Heart right ventricle (tissue), 16 donors: ENCODE results near the gene PIKFYVE. TPM values are rescaled to one million over a fixed set of nuclear protein-coding genes. Genes with fewer than 3 reads are reported as not detected.

Experiments
- ATAC-seq, 8 donors: fragments of 200-7000 bp; cut with Tn5 transposase; one replicate each; pipeline ENCODE4 v1.9.1; 2020; ENCODE audit warnings: mild to moderate bottlenecking in 8 of 8, moderate library complexity in 8 of 8, moderate number of reproducible peaks in 1 of 8
- DNase-seq, 2 donors: peaks; one replicate each; pipeline ENCODE4 v3.0.0-alpha.2; 2020
- H3K27ac ChIP-seq, 10 donors: fragments of 200-600 bp; sonication (generic) in 2 of 10; one replicate each; pipeline versions ENCODE4 v1.5.0 to v1.8.0; 2020 to 2022; ENCODE audit warnings: mild to moderate bottlenecking in 3 of 10
- H3K27me3 ChIP-seq, 7 donors: fragments of 200-600 bp; one replicate each; pipeline ENCODE4 v1.8.0; 2021 to 2022; ENCODE audit warnings: mild to moderate bottlenecking in 2 of 7
- H3K36me3 ChIP-seq, 9 donors: fragments of 200-600 bp; sonication (generic) in 1 of 9; one replicate each; pipeline versions ENCODE4 v1.5.0 to v1.8.0; 2020 to 2022; ENCODE audit warnings: mild to moderate bottlenecking in 2 of 9
- H3K4me1 ChIP-seq, 9 donors: fragments of 200-600 bp; sonication (generic) in 1 of 9; one replicate each; pipeline versions ENCODE4 v1.5.0 to v1.8.0; 2020 to 2022; ENCODE audit warnings: mild to moderate bottlenecking in 4 of 9
- H3K4me3 ChIP-seq, 10 donors: fragments of 200-600 bp; sonication (generic) in 2 of 10; one replicate each; pipeline versions ENCODE4 v1.5.0 to v1.8.0; 2020 to 2022; ENCODE audit warnings: mild to moderate bottlenecking in 7 of 10, moderate library complexity in 2 of 10
- H3K9me3 ChIP-seq, 11 donors: fragments of 200-600 bp in 10 of 11; sonication (generic) in 2 of 11; one replicate each; pipeline versions ENCODE4 v1.5.0 to v1.8.0; 2013 to 2022; ENCODE audit warnings: mild to moderate bottlenecking in 2 of 11, control low read depth in 1 of 11, moderate library complexity in 1 of 11
- WGBS, 2 donors: extraction: QIAGEN DNeasy Blood & Tissue Kit; methylation state at CpG; one replicate each; pipeline ENCODE4 v1.1.7; 2013; ENCODE audit warnings: inconsistent platforms in 1 of 2; 5-methylcytosine and 5-hydroxymethylcytosine counted together
- intact Hi-C, 10 donors: fragments of 100-400 bp; cut with DNase I; formaldehyde crosslinking; loops; one replicate each; pipeline versions ENCODE4 v1.11.1 to v1.14.2; 2022
- polyA plus RNA-seq, 2 donors: library from polyadenylated mRNA; stranded (reverse); fragments of 200-250 nt; gene quantifications; one replicate each; pipeline ENCODE4 v1.2.3, GENCODE V29; 2013
- total RNA-seq, 10 donors: library from RNA; stranded (reverse); fragmentation: NEBNext Ultra II Directional in 3 of 10; extraction: Animal tissue kit (Norgen Biotek cat#: 25700) in 3 of 10; gene quantifications; one replicate each; pipeline versions ENCODE4 v1.2.1 to v1.2.4, GENCODE V29; 2021 to 2023
- TF ChIP-seq, protein P1 (sequence below), 9 donors: fragments of 200-600 bp; sonication (generic) in 2 of 9; IDR thresholded peaks; one replicate each; pipeline versions ENCODE4 v1.5.0 to v1.8.0; 2021 to 2022; ENCODE audit warnings: antibody characterized with exemption in 9 of 9, mild to moderate bottlenecking in 5 of 9, moderate library complexity in 1 of 9
- donor health status: Arrhythmogenic right ventricular cardiomyopathy.
- donor health status: ischemic (EF 13 %, LVEDD 7.1; RV severe dilation, severe dysfunction).
- donor health status: healthy with polysubstance abuse.
- donor health status: DM: no; HTN: yes; CAD: no.
- donor health status: DM: no; HTN: no; CAD: no.
- donor health status: ischemic (EF 25% LVEDD 6.9; RV normal size, moderate dysfunction).
- donor health status: ischemic (EF 25% LVEDD 5.7; RV mildly dilated, moderate dysfunction).
- donor health status: healthy.
- donor health status: DM: yes; HTN: yes; CAD: no.
- donor health status: Ischemic cardiomyopathy.
- donor health status: ischemic (EF 35%, LVEDD 5.7; RV mildly dilated, moderate dysfunction).
- donor health status: nonischemic (EF 11% LVEDD 7.7; RV severe dilation, severe dysfunction).
- donor health status: DM: yes; HTN: yes; CAD: no.
- donor health status: PGD.
- donor health status: ischemic (EF 29% LVEDD 5.4; RV normal size, mild dysfunction).
- donor health status: nonischemic (EF 23%, LVEDD 6.1; RV moderate dilation, normal function).

The PIKFYVE gene
- total and polyA plus RNA-seq, 12 donors, result 2.6 to 24.8 (median 17.7) TPM

DNA sequence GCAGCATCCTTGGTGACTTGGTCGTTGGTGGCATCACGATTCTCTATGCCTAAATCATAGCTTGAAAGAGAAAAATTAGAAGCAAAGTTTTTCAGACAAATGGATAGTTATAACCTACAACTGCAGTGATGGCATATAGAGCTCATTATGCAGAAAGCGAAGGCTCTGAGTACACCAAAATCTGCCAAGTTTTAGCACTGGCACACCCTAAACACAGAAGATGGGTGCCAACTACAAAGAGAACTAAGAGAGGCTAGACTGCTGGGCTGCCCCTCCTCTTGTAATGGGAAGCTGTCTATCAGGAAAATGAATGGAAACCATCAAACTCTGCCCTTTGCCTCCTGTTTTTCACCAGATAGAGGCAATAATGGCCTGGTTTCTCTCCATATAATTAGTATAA is 17.5 kb upstream of the PIKFYVE start:
- Histone ChIP-seq H3K27me3 (no peaks in the 10 kb centered on the region), H3K4me1 (peaks cover 0 to 61% (median 19%) of the 10 kb centered on the region in 9 donors), H3K36me3 (peaks cover 0 to 95% (median 48%) of the 10 kb centered on the region in 9 donors), H3K4me3 (no peak overlapping the region), H3K27ac (no peak overlapping the region), H3K9me3 (no peaks in the 10 kb centered on the region)
- ATAC-seq (no peak), DNase-seq (no peak)
- WGBS, 2 donors, result 94 to 96% methylated on average over 3 of the region's 3 CpGs
- TF ChIP-seq, protein P1, sequence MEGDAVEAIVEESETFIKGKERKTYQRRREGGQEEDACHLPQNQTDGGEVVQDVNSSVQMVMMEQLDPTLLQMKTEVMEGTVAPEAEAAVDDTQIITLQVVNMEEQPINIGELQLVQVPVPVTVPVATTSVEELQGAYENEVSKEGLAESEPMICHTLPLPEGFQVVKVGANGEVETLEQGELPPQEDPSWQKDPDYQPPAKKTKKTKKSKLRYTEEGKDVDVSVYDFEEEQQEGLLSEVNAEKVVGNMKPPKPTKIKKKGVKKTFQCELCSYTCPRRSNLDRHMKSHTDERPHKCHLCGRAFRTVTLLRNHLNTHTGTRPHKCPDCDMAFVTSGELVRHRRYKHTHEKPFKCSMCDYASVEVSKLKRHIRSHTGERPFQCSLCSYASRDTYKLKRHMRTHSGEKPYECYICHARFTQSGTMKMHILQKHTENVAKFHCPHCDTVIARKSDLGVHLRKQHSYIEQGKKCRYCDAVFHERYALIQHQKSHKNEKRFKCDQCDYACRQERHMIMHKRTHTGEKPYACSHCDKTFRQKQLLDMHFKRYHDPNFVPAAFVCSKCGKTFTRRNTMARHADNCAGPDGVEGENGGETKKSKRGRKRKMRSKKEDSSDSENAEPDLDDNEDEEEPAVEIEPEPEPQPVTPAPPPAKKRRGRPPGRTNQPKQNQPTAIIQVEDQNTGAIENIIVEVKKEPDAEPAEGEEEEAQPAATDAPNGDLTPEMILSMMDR (IDR thresholded peaks at IDR 0.05), result no peak
- intact Hi-C loops, result no loop called here

DNA sequence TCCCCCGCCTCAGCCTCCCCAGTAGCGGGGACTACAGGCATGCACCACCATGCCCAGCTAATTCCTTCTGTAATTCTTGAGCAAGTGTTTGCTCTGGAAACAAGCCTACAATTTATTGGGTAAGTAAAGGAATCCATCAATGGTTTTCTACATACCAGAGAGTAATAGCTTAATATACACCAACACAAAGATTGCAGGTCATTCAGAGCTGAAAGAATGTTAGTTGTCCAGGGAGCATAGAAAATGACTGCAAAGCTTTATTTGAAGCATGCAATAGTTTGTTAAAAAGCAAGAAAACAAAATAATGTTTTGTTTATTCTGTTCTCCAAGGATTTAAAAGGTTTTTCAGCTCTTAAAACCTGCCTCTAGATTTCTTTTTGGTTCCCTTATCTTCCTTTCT is 16.8 kb upstream of the PIKFYVE start:
- ATAC-seq (no peak), DNase-seq (no peak)
- peaks cover 0 to 88% (median 46%) of the 10 kb centered on the region in 9 donors for H3K36me3 ChIP-seq
- TF ChIP-seq, protein P1 (IDR thresholded peaks at IDR 0.05), result no peak
- no peaks in the 10 kb centered on the region for H3K9me3 ChIP-seq
- H3K27ac ChIP-seq, result no peak overlapping the region
- intact Hi-C loops, result no loop called here
- H3K4me3 ChIP-seq, result no peak overlapping the region
- 97 to 98% methylated on average over 2 of the region's 2 CpGs for WGBS, 2 donors
- peaks cover 0 to 65% (median 22%) of the 10 kb centered on the region in 9 donors for H3K4me1 ChIP-seq
- no peaks in the 10 kb centered on the region for H3K27me3 ChIP-seq

DNA sequence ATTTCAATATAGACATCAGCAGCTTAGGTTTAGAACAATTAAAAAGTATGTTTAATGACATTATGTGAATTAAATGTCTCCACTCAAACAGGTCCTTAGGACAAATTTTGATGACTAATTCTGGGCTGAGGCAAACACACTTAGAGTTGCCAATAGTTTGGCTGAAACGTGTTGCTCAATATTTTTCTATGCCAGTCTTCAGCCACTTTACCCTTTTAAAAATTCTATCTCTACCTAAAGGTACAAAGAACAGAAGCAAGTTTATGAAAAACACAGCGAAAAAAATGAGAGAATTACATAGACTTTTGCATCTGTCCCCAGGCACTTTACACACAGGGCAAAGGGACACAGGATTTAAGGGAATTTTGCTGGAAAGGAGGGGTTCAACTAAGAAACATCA is 15.7 kb upstream of the PIKFYVE start:
- H3K36me3 ChIP-seq, result peaks cover 0 to 77% (median 37%) of the 10 kb centered on the region in 9 donors
- intact Hi-C loops, result loop anchor here in 5 of 10 donors (2.0 to 10.0 kb wide), 6 partner anchors 67 to 146 kb away; no protein-coding TSS in a partner anchor
- ATAC-seq, result no peak

DNA sequence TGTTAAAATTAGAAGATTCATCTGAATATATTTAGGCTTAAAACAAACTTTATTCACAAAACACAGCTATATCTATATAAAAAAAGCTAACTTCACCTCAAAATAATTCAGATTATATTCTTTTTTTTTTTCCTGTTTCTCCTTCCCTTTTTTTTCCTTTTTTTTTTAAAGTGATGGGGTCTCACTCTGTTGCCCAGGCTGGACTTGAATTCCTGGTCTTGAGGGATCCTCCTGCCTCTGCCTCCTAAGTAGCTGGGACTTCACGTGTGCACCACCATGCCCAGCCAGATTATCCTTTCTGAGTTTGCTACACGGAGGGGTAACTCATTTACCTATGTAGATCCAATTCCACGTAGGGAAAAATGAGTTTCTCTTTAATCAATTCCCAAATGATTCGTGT is 15.0 kb upstream of the PIKFYVE start:
- ATAC-seq, result no peak
- H3K36me3 ChIP-seq, result peaks cover 0 to 70% (median 31%) of the 10 kb centered on the region in 9 donors
- H3K4me3 ChIP-seq, result no peak overlapping the region
- 93 to 98% methylated on average over 4 of the region's 4 CpGs for WGBS, 2 donors
- no peaks in the 10 kb centered on the region for H3K27me3 ChIP-seq
- no peaks in the 10 kb centered on the region for H3K9me3 ChIP-seq
- H3K4me1 ChIP-seq, result peaks cover 0 to 72% (median 22%) of the 10 kb centered on the region in 9 donors
- no peak for DNase-seq
- H3K27ac ChIP-seq, result no peak overlapping the region
- TF ChIP-seq, protein P1 (IDR thresholded peaks at IDR 0.05), result no peak
- intact Hi-C loops, result loop anchor here in 5 of 10 donors (2.0 to 10.0 kb wide), 6 partner anchors 66 to 146 kb away; no protein-coding TSS in a partner anchor

More for the DNA sequence above, 15.7 kb upstream of the PIKFYVE start:
- WGBS, 2 donors, result 72 to 82% methylated on average over 2 of the region's 2 CpGs
- TF ChIP-seq, protein P1 (IDR thresholded peaks at IDR 0.05), result no peak
- H3K4me3 ChIP-seq, result no peak overlapping the region
- no peaks in the 10 kb centered on the region for H3K9me3 ChIP-seq
- H3K4me1 ChIP-seq, result peaks cover 0 to 66% (median 22%) of the 10 kb centered on the region in 9 donors
- no peaks in the 10 kb centered on the region for H3K27me3 ChIP-seq
- DNase-seq, result no peak
- peak overlapping the region in 1 of 10 donors; percentile 21 for H3K27ac ChIP-seq
